GM21619 (cell line): ENCODE data around the gene EVA1C.
"Not testable (repeated sequence)": the region's sequence is repeated elsewhere in the genome, so short reads cannot be mapped to it uniquely, and the experiment has no call there.

ENCODE experiments used
- ATAC-seq: cut with Tn5 transposase; IDR thresholded peaks from one replicate; pipeline ENCODE4 v1.9.1; 2021; ENCODE audit not compliant: unreplicated experiment

The EVA1C gene

DNA sequence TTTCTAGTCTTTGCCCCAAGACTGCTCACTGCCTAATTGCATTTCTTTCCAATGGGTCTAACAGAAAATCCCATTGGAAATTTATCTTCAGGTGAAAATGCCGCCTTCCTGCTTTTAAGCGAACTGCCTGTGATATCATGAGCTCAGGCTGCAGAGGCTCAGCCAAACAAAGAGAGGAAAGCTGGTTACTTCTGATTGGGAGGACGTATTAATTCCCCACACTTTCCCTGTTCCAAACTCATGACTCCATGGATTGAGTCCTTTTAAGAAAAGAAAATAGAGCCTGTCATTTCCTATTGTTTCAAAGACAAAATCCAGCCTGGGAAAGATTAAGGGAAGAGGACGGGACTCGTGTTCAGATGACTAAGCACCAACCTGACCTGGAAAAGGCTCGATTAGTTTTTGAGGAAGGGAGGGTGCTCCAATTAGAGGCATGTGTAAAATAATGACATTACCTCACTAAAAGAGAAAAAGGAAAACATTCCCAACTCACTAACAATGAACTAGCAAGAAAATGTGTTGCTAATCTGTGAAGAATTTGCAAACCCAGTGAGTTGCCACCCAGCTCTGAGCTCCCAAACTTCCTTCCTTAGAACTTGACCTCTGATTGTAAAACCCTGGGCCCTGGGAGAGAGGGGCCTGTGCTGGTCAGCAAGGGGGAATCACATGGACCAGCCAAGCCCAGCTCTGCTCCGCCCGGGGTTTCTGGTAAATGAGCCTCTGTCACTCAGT lies 111.6 kb downstream of the EVA1C start:
- ATAC-seq, result no peak

DNA sequence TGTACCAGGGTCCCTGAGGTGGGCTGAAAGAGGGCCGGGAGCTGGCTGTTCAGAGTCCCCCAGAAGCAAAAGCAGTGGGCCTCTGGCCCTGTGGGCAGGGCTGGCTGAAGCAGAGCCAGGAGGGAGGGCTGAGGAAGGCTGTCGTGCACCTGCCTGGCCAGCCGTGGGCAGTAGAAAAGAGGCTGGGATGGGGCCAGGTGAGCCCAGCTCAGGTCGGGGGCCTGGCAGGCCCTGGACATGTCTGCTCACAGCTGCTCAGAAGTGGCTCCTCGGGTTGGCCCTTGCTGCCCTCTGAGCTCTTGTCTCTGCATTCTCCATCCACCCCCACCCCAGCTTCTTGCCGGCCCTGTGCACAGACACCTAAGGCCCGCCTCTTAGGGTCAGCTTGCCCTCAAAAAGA lies 112.8 kb downstream of the EVA1C start:
- ATAC-seq, result no peak

DNA sequence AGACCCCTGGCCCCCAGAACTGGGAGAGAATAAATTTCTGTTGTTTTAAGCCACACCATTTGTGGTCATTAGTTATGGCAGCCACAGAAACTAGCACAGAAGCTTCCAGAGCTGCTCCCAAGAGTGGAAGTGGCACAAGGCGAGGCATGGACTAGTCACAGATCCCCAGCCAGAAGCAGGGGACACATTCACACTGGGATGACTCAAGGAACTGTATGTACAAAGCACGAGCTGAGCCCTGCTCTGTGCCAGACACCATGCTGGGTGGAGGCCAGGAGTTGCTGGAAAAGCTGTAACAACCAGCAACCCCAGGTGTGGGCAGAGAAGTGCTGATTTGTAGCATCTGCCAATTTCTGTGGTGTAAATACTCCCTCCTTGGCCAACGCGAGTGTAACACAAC lies 117.2 kb downstream of the EVA1C start:
- ATAC-seq, result no peak

DNA sequence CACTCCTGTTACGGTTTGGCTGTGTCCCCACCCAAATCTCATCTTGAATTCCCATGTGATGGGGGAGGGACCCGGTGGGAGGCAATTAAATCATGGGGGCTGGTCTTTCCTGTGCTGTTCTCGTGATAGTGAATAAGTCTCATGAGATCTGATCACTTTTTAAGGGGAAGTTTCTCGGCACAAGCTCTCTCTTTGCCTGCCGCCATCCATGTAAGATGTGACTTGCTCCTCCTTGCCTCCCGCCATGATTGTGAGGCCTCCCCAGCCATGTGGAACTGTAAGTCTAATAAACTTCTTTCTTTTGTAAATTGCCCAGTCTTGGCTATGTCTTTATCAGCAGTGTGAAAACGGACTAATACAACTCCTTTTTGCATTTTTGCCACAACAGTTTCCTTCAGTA lies 118.3 kb downstream of the EVA1C start:
- not testable (repeated sequence) for ATAC-seq

DNA sequence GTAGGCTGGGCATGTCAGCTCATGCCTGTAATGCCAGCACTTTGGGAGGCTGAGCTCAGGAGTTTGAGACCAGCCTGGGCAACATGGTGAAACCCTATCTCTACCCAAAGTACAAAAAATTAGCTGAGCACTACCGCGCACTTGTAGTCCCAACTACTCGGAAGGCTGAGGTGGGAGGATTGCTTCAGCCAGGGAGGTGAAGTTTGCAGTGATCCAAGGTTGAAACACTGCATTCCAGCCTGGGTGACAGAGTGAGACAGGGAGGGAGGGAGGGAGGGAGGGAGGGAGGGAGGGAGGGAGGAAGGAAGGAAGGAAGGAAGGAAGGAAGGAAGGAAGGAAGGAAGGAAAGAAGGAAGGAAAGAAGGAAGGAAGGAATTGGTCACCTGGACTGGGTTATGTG lies 119.1 kb downstream of the EVA1C start:
- ATAC-seq, result not testable (repeated sequence)

DNA sequence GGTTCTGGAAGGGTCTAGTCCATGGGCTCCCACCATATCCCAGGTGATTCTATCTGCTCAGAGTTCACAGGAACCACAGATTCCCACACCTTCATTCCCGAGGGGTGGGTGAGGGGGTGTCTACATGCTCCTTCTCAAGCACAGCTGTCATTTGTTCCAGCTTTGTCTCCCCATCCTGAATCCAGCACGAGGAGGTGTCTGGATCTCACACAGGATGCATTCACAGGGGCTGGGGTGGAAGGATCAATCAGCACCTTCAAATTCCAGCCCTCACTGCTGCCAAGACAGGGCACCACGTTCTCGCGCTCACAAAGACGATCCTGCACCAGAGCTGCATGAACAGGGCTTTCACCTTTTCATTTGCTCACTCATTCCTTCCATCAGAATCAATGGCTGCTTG lies 120.1 kb downstream of the EVA1C start:
- ATAC-seq, result no peak

DNA sequence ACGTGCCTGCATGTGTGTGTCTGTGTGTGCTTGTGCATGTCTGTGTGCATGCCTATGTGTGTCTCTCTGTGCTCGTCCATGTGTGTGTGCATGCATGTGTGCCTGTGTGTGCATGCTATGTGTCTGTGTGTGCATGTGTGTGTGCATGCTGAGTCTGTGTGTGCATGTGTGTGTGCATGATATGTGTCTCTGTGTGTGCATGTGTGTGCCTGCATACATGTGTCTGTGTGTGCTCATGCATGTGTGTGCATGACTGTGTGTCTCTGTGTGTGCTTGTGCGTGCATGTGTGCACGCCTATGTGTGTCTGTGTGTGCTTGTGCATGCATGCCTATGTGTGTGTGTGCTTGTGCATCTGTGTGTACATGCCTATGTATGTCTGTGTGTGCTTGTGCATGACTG lies 120.5 kb downstream of the EVA1C start:
- ATAC-seq, result no peak

DNA sequence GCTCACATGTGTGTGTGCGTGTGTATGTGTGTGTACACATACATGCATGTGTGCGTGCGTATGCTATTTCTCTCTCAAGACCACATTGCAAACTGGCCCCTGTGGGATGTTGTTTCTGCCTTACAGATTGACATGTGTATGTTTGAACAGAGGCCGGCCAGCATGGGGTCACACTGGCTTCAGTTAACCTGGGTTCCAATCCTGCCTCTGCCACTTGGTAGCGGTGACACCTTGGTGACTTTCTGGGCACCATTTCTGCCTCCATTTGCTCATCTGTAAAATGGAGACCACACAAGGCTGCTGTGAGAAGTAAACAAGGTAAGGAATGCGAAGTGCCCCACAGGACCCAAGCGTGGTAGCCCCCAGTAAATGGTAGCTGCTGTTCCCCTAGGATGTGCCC lies 121.1 kb downstream of the EVA1C start:
- ATAC-seq, result no peak

DNA sequence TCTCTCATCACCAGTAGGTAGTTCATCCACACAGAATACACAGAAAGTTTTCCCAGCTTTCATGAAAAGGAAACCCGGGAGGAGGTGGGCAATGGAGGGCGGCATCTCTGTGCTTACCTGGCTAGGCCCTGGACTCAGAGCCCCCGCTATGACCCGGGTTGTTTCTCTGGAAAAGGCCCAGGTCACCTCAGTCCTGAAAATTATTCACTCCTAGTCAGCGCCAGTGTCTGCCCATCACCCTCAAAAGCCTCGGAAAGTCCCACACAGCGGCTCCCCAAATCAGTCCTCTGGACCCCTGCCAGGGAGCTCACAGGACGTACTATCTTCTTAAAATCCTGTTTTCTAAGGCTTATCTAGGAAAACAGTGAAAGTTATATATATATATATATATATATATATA lies 121.6 kb downstream of the EVA1C start:
- ATAC-seq, result no peak

DNA sequence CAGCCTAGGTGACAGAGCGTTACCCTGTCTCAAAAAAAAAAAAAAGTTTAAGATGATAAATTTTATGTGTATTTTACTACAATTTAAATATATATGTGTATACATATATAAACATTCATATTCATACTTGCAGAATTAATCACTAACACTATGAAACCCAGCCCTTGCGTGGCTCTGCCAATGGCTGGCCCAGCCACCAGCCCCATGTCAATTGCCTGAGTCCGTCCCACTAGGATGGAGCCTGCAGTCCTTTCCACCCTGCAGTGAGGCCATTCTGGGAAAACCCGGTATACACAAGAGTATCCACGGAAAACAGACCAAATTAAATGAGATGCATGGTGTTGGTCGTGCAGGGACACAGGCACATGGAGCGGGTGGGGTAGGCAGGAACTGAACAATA lies 123.1 kb downstream of the EVA1C start:
- ATAC-seq, result no peak

DNA sequence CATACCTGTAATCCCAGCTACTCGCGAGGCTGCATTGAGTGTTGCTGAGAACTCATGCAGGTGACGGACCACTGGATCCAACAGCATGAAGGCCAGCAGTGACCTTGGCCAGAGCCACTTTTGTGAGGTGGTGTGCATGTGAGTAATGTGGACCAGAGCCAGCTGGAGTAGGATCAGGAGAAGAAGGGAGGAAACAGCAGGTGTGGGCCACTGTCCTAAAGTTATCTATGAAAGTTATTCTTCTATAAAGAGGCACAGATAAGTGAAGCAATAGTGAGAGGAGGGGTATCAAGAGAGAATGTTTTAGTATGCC lies 125.0 kb downstream of the EVA1C start:
- ATAC-seq, result no peak

DNA sequence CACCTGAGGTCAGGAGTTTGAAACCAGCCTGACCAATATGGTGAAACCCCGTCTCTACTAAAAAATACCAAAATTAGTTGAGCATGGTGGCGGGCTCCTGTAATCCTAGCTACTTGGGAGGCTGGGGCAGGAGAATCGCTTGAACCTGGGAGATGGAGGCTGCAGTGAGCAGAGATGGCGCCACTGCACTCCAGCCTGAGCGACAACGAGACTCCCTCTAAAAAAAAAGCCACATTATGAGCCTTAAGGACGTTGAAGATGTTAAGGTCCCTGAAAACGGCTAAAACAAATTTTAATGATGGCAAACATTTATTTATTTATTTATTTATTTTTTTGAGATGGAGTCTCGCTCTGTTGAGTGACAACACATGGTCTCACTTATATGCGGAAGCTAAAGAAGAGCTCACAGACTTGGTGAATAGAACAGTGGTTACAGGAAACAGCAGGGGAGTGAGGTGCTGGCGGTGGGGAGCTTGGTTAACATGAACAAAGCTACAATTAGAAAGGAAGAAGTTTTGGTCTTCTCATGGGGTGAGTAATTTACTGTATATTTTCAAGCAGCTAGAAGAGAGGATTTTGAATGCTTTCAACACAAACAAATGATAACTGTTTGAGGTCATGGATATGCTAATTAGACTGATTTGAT lies 125.8 kb downstream of the EVA1C start:
- ATAC-seq, result no peak

DNA sequence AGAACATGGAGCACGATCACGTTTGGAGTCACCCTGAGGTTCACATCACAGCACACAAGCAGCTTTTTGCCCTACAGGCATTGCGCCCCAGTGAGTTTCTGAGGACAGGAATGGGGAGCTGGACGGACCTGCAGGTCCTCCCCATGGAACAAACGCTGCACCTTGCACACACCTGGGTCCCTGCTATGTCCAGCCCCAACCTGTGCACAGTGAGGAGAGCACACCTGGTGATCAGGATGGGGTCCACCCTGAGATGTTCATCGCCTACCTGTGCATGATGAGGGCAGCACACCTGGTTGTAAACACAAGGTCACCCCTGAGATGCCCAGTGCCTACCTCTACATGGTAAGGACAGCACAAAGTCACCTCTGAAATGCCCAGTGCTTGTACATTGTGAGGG lies 126.9 kb downstream of the EVA1C start:
- no peak for ATAC-seq

DNA sequence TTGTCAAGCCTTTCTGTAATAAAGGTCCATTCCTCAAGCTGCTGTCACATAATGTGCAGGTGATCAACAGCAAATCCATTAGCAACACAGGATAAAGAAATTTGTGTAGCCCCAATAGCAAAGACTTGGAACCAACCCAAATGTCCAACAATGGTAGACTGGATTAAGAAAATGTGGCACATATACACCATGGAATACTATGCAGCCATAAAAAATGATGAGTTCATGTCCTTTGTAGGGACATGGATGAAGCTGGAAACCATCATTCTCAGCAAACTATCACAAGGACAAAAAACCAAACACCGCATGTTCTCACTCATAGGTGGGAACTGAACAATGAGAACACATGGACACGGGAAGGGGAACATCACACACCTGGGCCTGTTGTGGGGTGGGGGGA lies 130.6 kb downstream of the EVA1C start:
- ATAC-seq, result not testable (repeated sequence)

DNA sequence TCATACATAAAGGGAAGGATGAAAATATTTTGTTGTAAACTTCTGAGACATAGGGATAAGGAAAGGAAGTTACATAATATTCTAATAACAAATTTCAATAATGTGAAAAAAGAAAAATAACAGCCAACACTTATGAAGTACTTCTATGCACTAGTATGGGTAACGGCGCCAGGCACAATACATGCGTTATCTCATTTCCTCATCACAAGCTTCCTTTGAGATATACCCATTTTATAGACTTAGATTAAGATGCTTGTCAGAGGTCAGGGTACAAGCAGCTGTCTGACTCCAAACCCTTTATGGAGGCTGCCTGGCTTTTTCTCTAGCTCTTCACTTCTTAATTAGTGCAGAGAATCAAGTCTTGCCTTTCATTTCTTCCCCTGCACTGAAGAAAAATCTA lies 131.5 kb downstream of the EVA1C start:
- ATAC-seq, result no peak

DNA sequence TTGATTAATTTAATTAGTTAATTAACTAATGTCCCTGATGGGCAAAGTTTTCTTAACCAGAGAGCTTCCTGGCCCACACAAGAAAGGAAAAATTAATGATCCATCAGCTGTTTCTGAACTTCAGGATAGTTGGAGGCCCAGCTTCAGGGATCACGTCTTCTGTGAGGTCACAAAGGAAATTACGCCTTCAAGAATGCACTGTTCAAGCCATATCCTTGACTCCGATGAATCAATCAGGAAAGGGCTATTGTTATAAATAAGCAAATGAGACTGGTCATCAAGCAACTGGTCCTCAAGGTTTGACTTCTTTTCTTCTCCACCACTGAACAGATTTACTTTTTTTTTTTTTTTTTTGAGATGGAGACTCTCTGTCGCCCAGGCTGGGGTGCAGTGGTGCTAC lies 132.2 kb downstream of the EVA1C start:
- ATAC-seq, result no peak

DNA sequence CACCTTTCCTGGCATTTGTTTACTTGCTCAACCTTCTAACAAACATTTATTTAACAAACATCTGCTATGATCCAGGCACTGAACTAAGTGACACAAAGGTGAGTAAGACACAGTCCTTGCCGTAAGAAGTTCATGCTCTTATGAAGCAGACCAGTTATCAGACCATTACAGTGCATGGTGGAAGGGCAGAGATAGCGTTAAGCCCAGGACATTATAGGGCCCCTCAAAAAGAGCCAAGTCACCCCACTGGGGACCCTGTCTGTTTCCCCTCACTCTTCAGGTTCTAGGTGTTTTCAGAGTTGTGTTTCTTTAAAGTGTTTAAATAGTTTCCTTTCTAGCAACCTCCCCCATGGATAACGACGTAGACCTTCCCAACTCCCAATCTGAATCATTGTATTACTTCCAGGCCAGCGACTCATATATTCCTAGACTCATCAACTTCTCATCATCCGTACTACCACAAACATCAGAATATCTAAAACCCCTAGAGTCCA lies 133.5 kb downstream of the EVA1C start:
- no peak for ATAC-seq

DNA sequence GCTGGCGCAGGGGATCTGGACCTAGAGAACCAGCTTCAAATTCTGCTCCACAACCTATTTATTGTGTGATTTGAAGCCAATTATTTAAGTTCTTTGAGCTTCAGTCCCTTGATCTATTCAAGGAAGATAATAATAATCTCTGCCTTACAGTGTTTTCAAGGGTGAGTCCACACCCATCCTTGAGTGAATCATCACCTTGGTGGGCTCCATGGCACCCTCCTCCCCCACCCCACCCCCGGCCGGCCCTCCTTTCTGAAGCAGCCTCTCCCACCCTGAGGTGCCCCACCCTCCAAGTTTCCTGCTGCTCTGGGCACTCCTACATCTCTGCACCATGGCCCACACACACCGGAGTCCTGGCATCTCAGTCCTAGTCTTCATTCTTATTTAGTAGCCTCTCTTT lies 134.5 kb downstream of the EVA1C start:
- no peak for ATAC-seq

DNA sequence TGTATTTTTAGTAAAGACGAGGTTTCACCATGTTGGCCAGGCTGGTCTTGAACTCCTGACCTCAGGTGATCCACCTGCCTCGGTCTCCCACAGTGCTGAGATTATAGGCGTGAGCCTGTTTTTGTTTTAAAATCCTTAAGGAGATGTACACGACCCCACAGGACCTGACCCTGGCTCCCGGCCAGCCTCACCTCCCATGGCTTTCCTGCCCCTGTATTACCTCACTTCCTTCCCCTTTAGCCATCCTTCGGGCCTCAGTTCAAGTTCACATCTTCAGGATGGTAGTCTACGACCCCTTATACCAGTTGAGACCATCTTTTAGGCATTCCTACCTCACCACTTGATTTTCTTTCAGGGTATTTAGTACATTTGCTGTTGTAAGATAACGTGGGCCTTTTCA lies 136.5 kb downstream of the EVA1C start:
- ATAC-seq, result no peak

DNA sequence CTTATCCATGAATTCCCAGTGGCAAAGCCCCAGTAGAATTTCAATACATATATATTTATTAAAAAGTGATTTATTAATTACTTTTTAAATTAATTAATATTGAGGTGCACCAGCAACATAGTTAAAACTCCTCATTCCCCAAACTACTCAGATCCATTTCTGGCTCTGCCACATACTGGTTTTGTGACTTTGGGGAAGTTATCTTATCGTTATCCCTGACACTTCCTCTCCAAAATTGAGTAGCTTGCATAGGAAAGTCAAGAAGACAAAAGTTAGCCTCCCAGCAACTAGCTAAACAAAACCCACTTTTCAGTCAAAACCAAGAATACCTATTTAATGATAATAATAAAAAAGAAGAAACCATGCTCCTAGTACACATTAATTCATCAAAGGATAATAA lies 136.9 kb downstream of the EVA1C start:
- no peak for ATAC-seq

DNA sequence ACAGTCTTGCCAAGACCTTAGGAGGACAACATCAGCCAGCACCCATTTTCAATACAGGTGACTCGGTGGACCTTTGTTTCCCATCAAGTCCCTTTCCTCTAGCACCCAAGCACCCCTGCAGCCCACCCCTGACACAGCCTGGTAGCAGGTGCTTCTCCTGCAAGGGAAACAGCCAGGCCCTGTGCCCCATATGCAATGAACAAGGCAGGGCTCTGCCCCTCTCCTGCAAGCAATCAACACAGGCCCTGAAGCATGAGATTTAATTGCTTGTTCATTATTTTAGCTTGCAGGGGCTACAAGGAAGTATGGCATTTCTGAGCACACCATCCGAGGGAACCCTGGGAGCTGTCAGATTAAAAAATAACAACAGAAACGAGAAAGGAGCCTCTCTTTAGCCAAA lies 137.4 kb downstream of the EVA1C start:
- no peak for ATAC-seq

DNA sequence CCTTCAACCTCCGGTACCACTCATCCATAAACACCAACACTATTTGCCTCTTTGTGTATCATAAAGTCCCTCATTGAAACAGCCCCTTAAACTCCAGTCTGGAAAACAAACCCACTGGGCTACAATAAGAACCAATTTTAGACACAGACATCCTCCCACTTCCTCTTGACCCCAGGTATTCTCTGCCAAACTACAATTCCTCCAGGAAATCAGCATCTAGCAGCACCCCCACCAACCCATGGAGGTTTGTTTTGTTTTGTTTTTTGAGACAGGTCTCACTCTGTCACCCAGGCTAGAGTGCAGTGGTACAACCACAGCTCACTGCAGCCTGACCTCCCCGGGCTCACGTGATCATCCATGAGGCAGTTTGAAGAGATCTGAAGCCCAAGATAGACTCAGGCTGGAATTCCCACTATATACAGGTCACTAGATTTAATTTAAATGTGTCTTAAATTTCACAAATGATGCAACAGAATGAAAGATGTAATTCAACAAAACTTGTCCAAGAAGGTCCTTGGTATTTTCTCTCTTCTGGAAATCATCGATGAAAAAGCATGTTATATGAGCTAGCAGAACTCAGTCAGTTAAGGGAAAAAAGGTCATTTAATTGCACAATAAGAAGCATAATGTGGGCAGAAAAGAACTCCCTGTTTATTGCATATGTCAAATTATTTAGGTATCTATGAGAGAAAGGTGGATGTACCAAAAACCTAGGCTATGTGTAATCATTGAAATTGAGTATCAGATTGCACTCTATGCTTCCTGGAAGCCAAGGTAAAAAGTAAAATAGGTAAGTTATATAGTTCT lies 142.5 kb downstream of the EVA1C start:
- ATAC-seq, result no peak
